ENCODE results near the gene NTSR2.

- TF ChIP-seq POLR2AphosphoS5 (IDR thresholded peaks at IDR 0.05; ENCODE audit: insufficient read depth, low read depth, low read length) (no peak), EZH2 (IDR thresholded peaks at IDR 0.05; ENCODE audit: borderline replicate concordance, low read depth, low read length, severe bottlenecking) (no peak), MYC (IDR thresholded peaks at IDR 0.05; ENCODE audit: low read depth, low read length) (no peak)
Measured at GRCh38 chr2:11618708-11619062, 51.3 kb downstream of the NTSR2 start.
